ENCODE results near the gene PCK2. TPM values are rescaled to one million over a fixed set of nuclear protein-coding genes. Genes with fewer than 3 reads are reported as not detected.

The PCK2 gene
- total RNA-seq, 1 experiment from 2014 or later, result 43.6 TPM

DNA sequence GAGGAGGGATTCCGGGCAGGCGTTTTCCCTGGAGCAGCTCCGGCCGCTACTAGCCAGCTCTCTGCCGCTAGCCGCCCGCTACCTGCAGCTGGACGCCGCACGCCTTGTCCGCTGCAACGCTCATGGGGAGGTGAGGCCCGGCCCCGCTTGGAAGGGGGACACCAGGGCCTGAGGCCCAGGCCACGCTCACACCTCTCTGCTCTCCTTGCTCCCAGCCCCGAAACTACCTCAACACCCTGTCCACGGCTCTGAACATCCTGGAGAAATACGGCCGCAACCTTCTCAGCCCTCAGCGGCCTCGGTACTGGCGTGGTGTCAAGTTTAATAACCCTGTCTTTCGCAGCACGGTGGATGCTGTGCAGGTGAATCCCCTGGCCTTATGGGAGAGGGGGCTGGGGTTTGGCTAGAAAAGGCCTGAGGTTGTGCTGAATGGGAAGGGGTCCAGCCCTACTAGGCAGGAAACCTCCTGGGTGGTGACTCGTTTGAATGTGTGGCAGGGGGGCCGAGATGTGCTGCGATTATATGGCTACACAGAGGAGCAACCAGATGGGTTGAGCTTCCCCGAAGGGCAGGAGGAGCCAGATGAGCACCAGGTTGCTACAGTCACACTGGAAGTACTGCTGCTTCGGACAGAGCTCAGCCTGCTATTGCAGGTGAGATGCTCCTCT, 53.8 kb downstream of the PCK2 start:
- H3K4me3 Mint-ChIP-seq (ENCODE audit: low read depth, unreplicated experiment), result peak overlapping the region; percentile 89
- peaks cover 51% of the 10 kb centered on the region for H3K36me3 Mint-ChIP-seq (ENCODE audit: insufficient read depth, unreplicated experiment)
- H3K9me3 Mint-ChIP-seq (ENCODE audit: low read depth, unreplicated experiment), result no peaks in the 10 kb centered on the region
- no peaks in the 10 kb centered on the region for H3K27me3 Mint-ChIP-seq (ENCODE audit: unreplicated experiment)
- BruUV-seq (replicated peaks), result TSS peak; percentile 58
- H3K4me1 Mint-ChIP-seq (ENCODE audit: low read depth, unreplicated experiment), result peaks cover 35% of the 10 kb centered on the region
- no peak for DNase-seq
- CTCF ChIA-PET, result interaction anchor here (1.1 to 2.9 kb wide), 4 partner anchors 12 to 48 kb away, joined by 3 to 24 read pairs (median 10); partner anchors contain the start of genes DCAF11, IRF9, NRL and TM9SF1
- TF ChIP-seq, protein P1, sequence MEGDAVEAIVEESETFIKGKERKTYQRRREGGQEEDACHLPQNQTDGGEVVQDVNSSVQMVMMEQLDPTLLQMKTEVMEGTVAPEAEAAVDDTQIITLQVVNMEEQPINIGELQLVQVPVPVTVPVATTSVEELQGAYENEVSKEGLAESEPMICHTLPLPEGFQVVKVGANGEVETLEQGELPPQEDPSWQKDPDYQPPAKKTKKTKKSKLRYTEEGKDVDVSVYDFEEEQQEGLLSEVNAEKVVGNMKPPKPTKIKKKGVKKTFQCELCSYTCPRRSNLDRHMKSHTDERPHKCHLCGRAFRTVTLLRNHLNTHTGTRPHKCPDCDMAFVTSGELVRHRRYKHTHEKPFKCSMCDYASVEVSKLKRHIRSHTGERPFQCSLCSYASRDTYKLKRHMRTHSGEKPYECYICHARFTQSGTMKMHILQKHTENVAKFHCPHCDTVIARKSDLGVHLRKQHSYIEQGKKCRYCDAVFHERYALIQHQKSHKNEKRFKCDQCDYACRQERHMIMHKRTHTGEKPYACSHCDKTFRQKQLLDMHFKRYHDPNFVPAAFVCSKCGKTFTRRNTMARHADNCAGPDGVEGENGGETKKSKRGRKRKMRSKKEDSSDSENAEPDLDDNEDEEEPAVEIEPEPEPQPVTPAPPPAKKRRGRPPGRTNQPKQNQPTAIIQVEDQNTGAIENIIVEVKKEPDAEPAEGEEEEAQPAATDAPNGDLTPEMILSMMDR (IDR thresholded peaks at IDR 0.05; ENCODE audit: unreplicated experiment), result no peak
- H3K27ac Mint-ChIP-seq (ENCODE audit: unreplicated experiment), result no peak overlapping the region
- intact Hi-C loops (cut with micrococcal nuclease; ENCODE audit: unreplicated experiment), result loop anchor here (2.0 kb wide), 1 partner anchor 13 kb away; the partner anchor contains the start of gene IRF9

DNA sequence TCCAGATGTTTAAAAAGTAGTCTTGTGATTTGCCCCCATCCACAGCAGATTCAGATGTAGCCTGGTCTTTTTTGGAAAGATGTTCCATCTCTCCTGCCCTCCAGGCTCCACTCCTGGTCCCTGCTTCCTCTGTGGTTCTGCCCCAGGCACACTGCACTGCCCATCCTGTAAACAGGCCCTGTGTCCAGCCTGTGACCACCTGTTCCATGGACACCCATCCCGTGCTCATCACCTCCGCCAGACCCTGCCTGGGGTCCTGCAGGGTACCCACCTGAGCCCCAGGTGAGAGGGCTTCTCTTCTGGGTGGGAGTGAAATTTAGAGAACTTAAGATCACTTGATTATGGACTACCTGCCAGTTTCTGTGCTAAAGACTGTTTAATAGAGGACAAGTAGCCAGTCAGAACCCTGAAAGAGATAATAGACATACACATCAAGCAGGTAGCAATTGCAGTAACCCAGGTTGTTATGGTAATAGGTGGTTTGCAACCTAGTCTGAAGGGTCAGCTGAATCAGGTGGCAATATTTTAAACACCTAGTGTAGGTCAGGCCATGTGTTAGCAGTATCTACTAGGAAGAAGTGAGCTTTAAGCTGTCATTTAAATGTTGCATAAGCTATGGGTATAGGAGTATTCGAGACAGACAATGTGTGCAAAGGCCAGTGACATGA, 55.3 kb downstream of the PCK2 start:
- Mint-ChIP-seq H3K27me3 (ENCODE audit: unreplicated experiment) (no peaks in the 10 kb centered on the region), H3K9me3 (ENCODE audit: low read depth, unreplicated experiment) (no peaks in the 10 kb centered on the region), H3K4me3 (ENCODE audit: low read depth, unreplicated experiment) (no peak overlapping the region), H3K4me1 (ENCODE audit: low read depth, unreplicated experiment) (peaks cover 29% of the 10 kb centered on the region), H3K36me3 (ENCODE audit: insufficient read depth, unreplicated experiment) (peaks cover 51% of the 10 kb centered on the region), H3K27ac (ENCODE audit: unreplicated experiment) (no peak overlapping the region)
- BruUV-seq (replicated peaks), result no TSS peak
- TF ChIP-seq, protein P1 (IDR thresholded peaks at IDR 0.05; ENCODE audit: unreplicated experiment), result no peak
- intact Hi-C loops (cut with micrococcal nuclease; ENCODE audit: unreplicated experiment), result no loop called here
- CTCF ChIA-PET, result no interaction called here
- DNase-seq, result no peak

DNA sequence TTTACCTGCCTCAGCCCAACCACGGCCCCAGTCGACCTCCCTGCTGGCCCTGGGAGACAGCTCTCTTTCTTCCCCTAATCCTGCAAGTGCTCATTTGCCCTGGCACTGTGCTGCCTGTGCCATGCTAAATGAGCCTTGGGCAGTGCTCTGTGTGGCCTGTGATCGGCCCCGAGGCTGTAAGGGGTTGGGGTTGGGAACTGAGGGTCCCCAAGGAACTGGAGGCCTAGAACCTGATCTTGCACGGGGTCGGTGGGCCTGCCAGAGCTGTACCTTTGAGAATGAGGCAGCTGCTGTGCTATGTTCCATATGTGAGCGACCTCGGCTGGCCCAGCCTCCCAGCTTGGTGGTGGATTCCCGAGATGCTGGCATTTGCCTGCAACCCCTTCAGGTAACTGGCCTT, 56.0 kb downstream of the PCK2 start:
- no TSS peak for BruUV-seq (replicated peaks)
- TF ChIP-seq, protein P1 (IDR thresholded peaks at IDR 0.05; ENCODE audit: unreplicated experiment), result no peak
- peaks cover 26% of the 10 kb centered on the region for H3K4me1 Mint-ChIP-seq (ENCODE audit: low read depth, unreplicated experiment)
- H3K9me3 Mint-ChIP-seq (ENCODE audit: low read depth, unreplicated experiment), result no peaks in the 10 kb centered on the region
- CTCF ChIA-PET, result no interaction called here
- no peaks in the 10 kb centered on the region for H3K27me3 Mint-ChIP-seq (ENCODE audit: unreplicated experiment)
- intact Hi-C loops (cut with micrococcal nuclease; ENCODE audit: unreplicated experiment), result no loop called here
- no peak overlapping the region for H3K4me3 Mint-ChIP-seq (ENCODE audit: low read depth, unreplicated experiment)
- no peak for DNase-seq
- no peak overlapping the region for H3K27ac Mint-ChIP-seq (ENCODE audit: unreplicated experiment)
- peaks cover 49% of the 10 kb centered on the region for H3K36me3 Mint-ChIP-seq (ENCODE audit: insufficient read depth, unreplicated experiment)

DNA sequence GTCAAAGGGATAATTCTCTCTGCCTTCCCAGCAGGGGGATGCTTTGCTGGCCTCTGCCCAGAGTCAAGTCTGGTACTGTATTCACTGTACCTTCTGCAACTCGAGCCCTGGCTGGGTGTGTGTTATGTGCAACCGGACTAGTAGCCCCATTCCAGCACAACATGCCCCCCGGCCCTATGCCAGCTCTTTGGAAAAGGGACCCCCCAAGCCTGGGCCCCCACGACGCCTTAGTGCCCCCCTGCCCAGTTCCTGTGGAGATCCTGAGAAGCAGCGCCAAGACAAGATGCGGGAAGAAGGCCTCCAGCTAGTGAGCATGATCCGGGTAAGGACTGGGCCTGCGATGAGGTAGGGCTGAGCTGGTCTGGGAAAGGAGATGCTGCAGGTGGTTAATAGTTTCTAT, 56.5 kb downstream of the PCK2 start:
- H3K36me3 Mint-ChIP-seq (ENCODE audit: insufficient read depth, unreplicated experiment), result peaks cover 47% of the 10 kb centered on the region
- intact Hi-C loops (cut with micrococcal nuclease; ENCODE audit: unreplicated experiment), result no loop called here
- BruUV-seq (replicated peaks), result no TSS peak
- H3K4me3 Mint-ChIP-seq (ENCODE audit: low read depth, unreplicated experiment), result no peak overlapping the region
- no peak overlapping the region for H3K27ac Mint-ChIP-seq (ENCODE audit: unreplicated experiment)
- CTCF ChIA-PET, result no interaction called here
- no peaks in the 10 kb centered on the region for H3K9me3 Mint-ChIP-seq (ENCODE audit: low read depth, unreplicated experiment)
- no peak for DNase-seq
- TF ChIP-seq, protein P1 (IDR thresholded peaks at IDR 0.05; ENCODE audit: unreplicated experiment), result no peak
- peaks cover 21% of the 10 kb centered on the region for H3K4me1 Mint-ChIP-seq (ENCODE audit: low read depth, unreplicated experiment)
- no peaks in the 10 kb centered on the region for H3K27me3 Mint-ChIP-seq (ENCODE audit: unreplicated experiment)

All from Calu3 (cell line).